Lower lobe of right lung (tissue), 2 donors: Measurements from ENCODE around the gene DEFB116. TPM values are rescaled to one million over a fixed set of nuclear protein-coding genes. Genes with fewer than 3 reads are reported as not detected.
"Not testable (repeated sequence)": the region's sequence is repeated elsewhere in the genome, so short reads cannot be mapped to it uniquely, and the experiment has no call there.

Source experiments
- ATAC-seq, 2 donors: fragments of 200-7000 bp; cut with Tn5 transposase; one replicate each; pipeline ENCODE4 v1.9.1; 2020 to 2022; ENCODE audit warnings: mild to moderate bottlenecking in 2 of 2, moderate library complexity in 2 of 2
- DNase-seq: peaks from one replicate; pipeline ENCODE4 v3.0.0-alpha.2; 2020
- H3K27ac ChIP-seq: fragments of 200-600 bp; one replicate; pipeline ENCODE4 v1.8.0; 2022
- H3K27me3 ChIP-seq: fragments of 200-600 bp; one replicate; pipeline ENCODE4 v1.8.0; 2022; ENCODE audit warnings: low read depth
- H3K36me3 ChIP-seq: fragments of 200-600 bp; one replicate; pipeline ENCODE4 v1.8.0; 2022; ENCODE audit warnings: mild to moderate bottlenecking
- H3K4me1 ChIP-seq: fragments of 200-600 bp; one replicate; pipeline ENCODE4 v1.8.0; 2022
- H3K4me3 ChIP-seq: fragments of 200-600 bp; one replicate; pipeline ENCODE4 v1.8.0; 2022; ENCODE audit warnings: mild to moderate bottlenecking
- H3K9me3 ChIP-seq: fragments of 200-600 bp; one replicate; pipeline ENCODE4 v1.8.0; 2022
- intact Hi-C: fragments of 100-400 bp; cut with DNase I; formaldehyde crosslinking; loops from one replicate; pipeline ENCODE4 v1.11.0; 2022
- long read RNA-seq: library from polyadenylated mRNA; unstranded; transcript quantifications from one replicate; pipeline ENCODE4 v2.0.0, GENCODE V29; 2021
- total RNA-seq: library from RNA; stranded (reverse); fragmentation: NEBNext Ultra II Directional; extraction: Animal tissue kit (Norgen Biotek cat#: 25700); gene quantifications from one replicate; pipeline ENCODE4 v1.2.1, GENCODE V29; 2021
- TF ChIP-seq, protein P1 (sequence below): fragments of 200-600 bp; IDR thresholded peaks from one replicate; pipeline ENCODE4 v1.8.0; 2022; ENCODE audit warnings: antibody characterized with exemption, mild to moderate bottlenecking
- donor health status: DM: no; HTN: yes; CAD: no; lungs with severe emphysema.

Gene DEFB116, protein sequence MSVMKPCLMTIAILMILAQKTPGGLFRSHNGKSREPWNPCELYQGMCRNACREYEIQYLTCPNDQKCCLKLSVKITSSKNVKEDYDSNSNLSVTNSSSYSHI
- total RNA-seq = not detected
- long read RNA-seq = 0 reads

DNA sequence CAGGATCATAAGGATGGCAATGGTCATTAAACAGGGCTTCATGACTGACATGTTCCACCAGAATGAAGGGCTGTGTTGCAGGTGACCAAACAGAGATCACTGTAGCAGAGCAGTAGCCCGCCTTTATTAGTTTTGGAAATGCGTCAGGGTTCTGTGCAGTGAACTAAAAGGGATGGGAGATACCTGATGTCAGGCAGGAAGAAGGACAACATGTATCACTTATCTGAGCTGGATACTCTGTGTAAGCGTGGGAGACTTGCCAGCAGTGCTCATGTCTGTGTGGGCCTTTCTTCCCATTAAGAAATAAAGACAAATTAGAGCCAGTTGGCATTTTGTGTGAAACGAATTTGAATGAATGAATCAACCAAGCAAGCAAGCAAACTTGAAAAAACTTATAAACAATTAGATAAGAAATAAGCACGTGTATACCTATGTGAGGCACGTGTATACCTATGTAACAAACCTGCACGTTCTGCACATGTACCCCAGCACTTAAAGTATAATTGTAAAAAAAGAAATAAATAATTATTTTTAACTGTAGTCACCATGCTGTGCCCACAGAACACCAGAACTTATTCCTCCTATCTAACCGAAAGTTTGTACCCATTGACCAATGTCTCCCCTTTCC is at the start of gene DEFB116:
Gene DEFB116 (minus strand): TSS at position 51 of the 628 bp plus-strand sequence. CDS start 0 bp downstream, at position 51.
- ATAC-seq (no peak), DNase-seq (no peak)
- Histone ChIP-seq H3K27me3 (no peaks in the 10 kb centered on the region), H3K9me3 (no peaks in the 10 kb centered on the region), H3K4me3 (no peak within 1 kb of the TSS), H3K4me1 (no peaks in the 10 kb centered on the region), H3K36me3 (no peaks in the 10 kb centered on the region), H3K27ac (no peak within 1 kb of the TSS)
- intact Hi-C loops = no loop called here
- TF ChIP-seq, protein P1, sequence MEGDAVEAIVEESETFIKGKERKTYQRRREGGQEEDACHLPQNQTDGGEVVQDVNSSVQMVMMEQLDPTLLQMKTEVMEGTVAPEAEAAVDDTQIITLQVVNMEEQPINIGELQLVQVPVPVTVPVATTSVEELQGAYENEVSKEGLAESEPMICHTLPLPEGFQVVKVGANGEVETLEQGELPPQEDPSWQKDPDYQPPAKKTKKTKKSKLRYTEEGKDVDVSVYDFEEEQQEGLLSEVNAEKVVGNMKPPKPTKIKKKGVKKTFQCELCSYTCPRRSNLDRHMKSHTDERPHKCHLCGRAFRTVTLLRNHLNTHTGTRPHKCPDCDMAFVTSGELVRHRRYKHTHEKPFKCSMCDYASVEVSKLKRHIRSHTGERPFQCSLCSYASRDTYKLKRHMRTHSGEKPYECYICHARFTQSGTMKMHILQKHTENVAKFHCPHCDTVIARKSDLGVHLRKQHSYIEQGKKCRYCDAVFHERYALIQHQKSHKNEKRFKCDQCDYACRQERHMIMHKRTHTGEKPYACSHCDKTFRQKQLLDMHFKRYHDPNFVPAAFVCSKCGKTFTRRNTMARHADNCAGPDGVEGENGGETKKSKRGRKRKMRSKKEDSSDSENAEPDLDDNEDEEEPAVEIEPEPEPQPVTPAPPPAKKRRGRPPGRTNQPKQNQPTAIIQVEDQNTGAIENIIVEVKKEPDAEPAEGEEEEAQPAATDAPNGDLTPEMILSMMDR = no peak

DNA sequence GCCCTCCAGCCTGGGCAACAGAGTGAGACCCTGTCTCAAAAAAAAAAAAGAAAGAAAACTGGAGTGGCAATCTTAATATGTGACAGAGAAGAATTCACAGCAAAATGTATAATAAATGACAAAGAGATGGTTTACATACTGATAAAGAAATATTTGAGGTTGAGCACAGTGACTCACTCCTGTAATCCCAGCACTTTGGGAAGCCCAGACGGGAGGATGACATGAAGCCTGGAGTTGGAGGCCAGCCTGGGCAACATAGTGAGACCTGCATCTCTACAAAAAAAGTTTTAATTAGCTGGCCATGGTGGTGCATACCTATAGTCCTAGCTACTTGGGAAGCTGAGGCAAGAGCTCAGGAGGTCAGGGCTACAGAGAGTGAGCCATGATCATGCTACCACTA is 47.6 kb upstream of the DEFB116 start:
- no peaks in the 10 kb centered on the region for H3K27me3 ChIP-seq
- no peak for DNase-seq
- TF ChIP-seq, protein P1 = no peak
- no peaks in the 10 kb centered on the region for H3K36me3 ChIP-seq
- intact Hi-C loops = no loop called here
- H3K4me1 ChIP-seq = no peaks in the 10 kb centered on the region
- no peak overlapping the region for H3K4me3 ChIP-seq
- H3K27ac ChIP-seq = no peak overlapping the region
- ATAC-seq = no peak
- H3K9me3 ChIP-seq = no peaks in the 10 kb centered on the region

DNA sequence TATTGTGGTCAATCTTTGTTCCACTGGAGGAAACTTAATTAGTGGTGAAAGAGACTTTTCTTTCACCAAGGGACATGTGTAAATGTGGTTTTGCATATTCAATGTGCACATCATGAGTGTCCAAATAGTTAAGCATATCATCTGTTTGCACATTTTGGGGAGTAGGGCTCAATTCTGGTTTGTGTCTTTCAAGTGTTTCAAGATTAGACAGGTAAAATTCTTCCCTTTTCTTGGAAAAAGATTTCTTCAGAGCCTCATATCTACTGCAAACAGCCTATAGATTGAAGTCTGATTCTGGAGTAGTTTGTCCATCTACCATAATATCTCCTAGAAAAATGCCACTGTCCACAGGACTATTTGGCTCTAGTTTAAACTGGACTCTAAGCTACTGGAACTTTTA is 33.1 kb upstream of the DEFB116 start:
- H3K27me3 ChIP-seq = no peaks in the 10 kb centered on the region
- intact Hi-C loops = no loop called here
- ATAC-seq = no peak
- no peaks in the 10 kb centered on the region for H3K36me3 ChIP-seq
- H3K9me3 ChIP-seq = no peaks in the 10 kb centered on the region
- TF ChIP-seq, protein P1 = no peak
- H3K27ac ChIP-seq = no peak overlapping the region
- no peak overlapping the region for H3K4me3 ChIP-seq
- H3K4me1 ChIP-seq = no peaks in the 10 kb centered on the region
- no peak for DNase-seq

DNA sequence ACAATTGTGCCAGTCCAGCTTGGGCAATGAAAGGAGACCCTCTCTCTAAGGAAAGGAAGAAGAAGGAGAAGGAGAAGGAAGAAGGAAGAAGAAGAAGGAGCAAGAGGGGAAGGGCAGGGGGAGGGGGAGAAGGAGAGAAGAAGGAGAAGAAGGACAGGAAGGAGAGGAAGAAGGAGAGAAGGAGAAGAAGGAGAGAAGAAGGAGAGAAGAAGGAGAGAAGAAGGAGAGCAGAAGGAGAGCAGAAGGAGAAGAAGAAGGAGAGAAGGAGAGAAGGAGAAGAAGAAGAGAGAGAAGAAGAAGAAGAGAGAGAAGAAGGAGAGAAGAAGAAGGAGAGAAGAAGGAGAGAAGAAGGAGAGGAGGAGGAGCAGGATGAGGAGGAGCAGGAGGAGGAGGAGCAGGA is 22.5 kb upstream of the DEFB116 start:
- Histone ChIP-seq H3K4me1 (no peaks in the 10 kb centered on the region), H3K9me3 (no peaks in the 10 kb centered on the region), H3K27ac (no peak overlapping the region), H3K36me3 (no peaks in the 10 kb centered on the region), H3K27me3 (no peaks in the 10 kb centered on the region), H3K4me3 (no peak overlapping the region)
- no peak for ATAC-seq
- DNase-seq = no peak
- intact Hi-C loops = no loop called here
- TF ChIP-seq, protein P1 = no peak

DNA sequence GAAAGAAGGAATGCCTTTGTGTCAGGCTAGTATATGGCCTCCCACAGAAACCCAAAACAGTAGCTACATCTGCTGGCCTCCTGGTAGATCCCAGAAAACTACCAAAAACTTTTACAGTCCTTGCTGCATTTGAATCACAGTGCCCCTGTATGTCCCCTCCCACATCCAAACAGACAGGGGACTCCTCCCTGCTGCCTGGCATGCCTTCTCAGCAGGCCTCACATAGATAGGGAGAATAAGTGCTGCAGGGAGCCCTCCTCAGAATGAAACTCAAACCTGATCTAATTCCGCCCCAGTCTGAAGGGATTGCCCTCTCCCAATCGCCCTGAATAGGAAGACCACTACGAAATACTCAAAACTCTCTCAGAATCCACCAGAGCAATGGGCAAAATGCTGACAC is 14.1 kb upstream of the DEFB116 start:
- Histone ChIP-seq H3K9me3 (peaks cover 18% of the 10 kb centered on the region), H3K4me1 (no peaks in the 10 kb centered on the region), H3K27me3 (no peaks in the 10 kb centered on the region), H3K36me3 (no peaks in the 10 kb centered on the region), H3K4me3 (no peak overlapping the region), H3K27ac (no peak overlapping the region)
- intact Hi-C loops = no loop called here
- TF ChIP-seq, protein P1 = no peak
- ATAC-seq (no peak), DNase-seq (no peak)

DNA sequence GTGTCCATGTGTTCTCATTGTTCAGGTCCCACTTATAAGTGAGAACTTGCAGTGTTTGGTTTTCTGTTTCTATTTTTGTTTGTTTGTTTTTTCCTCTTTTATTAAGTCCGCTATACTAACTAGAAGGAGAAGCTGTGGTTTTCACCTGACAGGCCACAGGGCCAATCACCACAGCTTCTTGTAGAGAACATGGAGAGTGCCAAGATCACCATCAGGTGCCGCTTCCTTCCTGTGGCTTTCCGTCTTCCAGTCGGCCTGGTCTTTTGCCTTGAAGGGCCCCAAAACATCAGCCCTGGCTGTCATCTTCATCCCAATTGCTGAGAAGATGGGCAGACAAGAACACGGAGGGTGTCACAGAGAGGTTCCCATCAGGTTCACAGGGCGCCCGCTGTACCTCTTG is 23.4 kb downstream of the DEFB116 start:
- H3K27me3 ChIP-seq, DNase-seq, H3K36me3 ChIP-seq, H3K4me3 ChIP-seq, H3K9me3 ChIP-seq, H3K27ac ChIP-seq, intact Hi-C loops, H3K4me1 ChIP-seq, ATAC-seq: not testable (repeated sequence)
